SK-N-SH (cell line): Measurements from ENCODE around the gene GGT5. TPM values are rescaled to one million over a fixed set of nuclear protein-coding genes. Genes with fewer than 3 reads are reported as not detected.

Experiments used
- CTCF ChIA-PET: fragments of 300-600, 350-600 bp; formaldehyde crosslinking; extraction: SDS; loops from one replicate; lab custom pipeline; 2021; lab: Yijun Ruan, JAX
- POLR2A ChIA-PET: fragments of 350-600 bp; sonication (Branson Sonifier 250); formaldehyde crosslinking; extraction: SDS; loops from one replicate; lab custom pipeline; 2020; ENCODE audit warnings: antibody characterized with exemption, inconsistent platforms; lab: Yijun Ruan, JAX
- DNase-seq: peaks from one replicate; pipeline ENCODE4 v3.0.0; 2012
- H2AFZ ChIP-seq: fragments of 200-600 bp; sonication (generic); 2 replicates; pipeline ENCODE4 v1.8.1; 2016; ENCODE audit warnings: antibody characterized with exemption, mild to moderate bottlenecking, low read depth
- H3F3A ChIP-seq: fragments of 200-600 bp; sonication (generic); replicated peaks from 2 replicates; pipeline ENCODE3; 2016; ENCODE audit warnings: antibody characterized with exemption, mild to moderate bottlenecking; ENCODE audit not compliant: insufficient read depth
- H3K27ac ChIP-seq, 2 experiments: fragments of 200-500 bp in 1 of 2; fragments of 200-600 bp in 1 of 2; sonication (Bioruptor generic) in 1 of 2; sonication (generic), shearing (Covaris generic) in 1 of 2; 2 replicates each; pipeline versions ENCODE4 v1.5.1 to v1.6.1; 2014 to 2016; ENCODE audit warnings: low read depth in 2 of 2, inconsistent platforms in 1 of 2, low read length in 1 of 2, mild to moderate bottlenecking in 1 of 2, mixed read lengths in 1 of 2
- H3K27me3 ChIP-seq: fragments of 200-600 bp; sonication (generic), shearing (Covaris generic); 2 replicates; pipeline ENCODE4 v1.6.1; 2016; ENCODE audit warnings: mixed run types; ENCODE audit not compliant: insufficient read depth
- H3K36me3 ChIP-seq, 2 experiments: fragments of 200-500 bp in 1 of 2; fragments of 200-600 bp in 1 of 2; sonication (Bioruptor generic) in 1 of 2; sonication (generic) in 1 of 2; replicated peaks in 1 of 2; 2 replicates each; pipeline versions ENCODE3 to v1.5.1; 2014 to 2016; ENCODE audit warnings: low read length in 1 of 2, mild to moderate bottlenecking in 1 of 2; ENCODE audit not compliant: insufficient read depth in 2 of 2, control insufficient read depth in 1 of 2
- H3K4me1 ChIP-seq, 2 experiments: fragments of 200-500 bp in 1 of 2; fragments of 200-600 bp in 1 of 2; sonication (Bioruptor generic) in 1 of 2; sonication (generic), shearing (Covaris generic) in 1 of 2; 2 replicates each; pipeline versions ENCODE4 v1.5.1 to v1.6.1; 2014 to 2016; ENCODE audit warnings: low read depth in 1 of 2, low read length in 1 of 2, mixed run types in 1 of 2; ENCODE audit not compliant: insufficient read depth in 2 of 2, control insufficient read depth in 1 of 2
- H3K4me2 ChIP-seq: fragments of 200-600 bp; sonication (generic), shearing (Covaris generic); 2 replicates; pipeline ENCODE4 v1.6.1; 2017; ENCODE audit warnings: mixed run types
- H3K4me3 ChIP-seq, 2 experiments: fragments of 200-500 bp in 1 of 2; fragments of 200-600 bp in 1 of 2; sonication (Bioruptor generic) in 1 of 2; sonication (generic), shearing (Covaris generic) in 1 of 2; 2 replicates each; pipeline versions ENCODE4 v1.5.1 to v1.8.1; 2014 to 2016; ENCODE audit warnings: low read depth in 2 of 2, inconsistent platforms in 1 of 2, low read length in 1 of 2, mild to moderate bottlenecking in 1 of 2, mixed read lengths in 1 of 2, moderate library complexity in 1 of 2
- H3K79me2 ChIP-seq: fragments of 200-600 bp; sonication (generic); 2 replicates; pipeline ENCODE4 v1.8.1; 2017; ENCODE audit warnings: mild to moderate bottlenecking; ENCODE audit not compliant: insufficient read depth
- H3K9ac ChIP-seq: fragments of 200-600 bp; sonication (generic); 2 replicates; pipeline ENCODE4 v1.6.1; 2017; ENCODE audit warnings: mixed run types
- H3K9me2 ChIP-seq: fragments of 200-600 bp; sonication (generic); 2 replicates; pipeline ENCODE4 v1.6.1; 2017; ENCODE audit warnings: mixed run types
- H3K9me3 ChIP-seq: fragments of 200-600 bp; sonication (generic); 2 replicates; pipeline ENCODE4 v1.6.1; 2017; ENCODE audit warnings: mixed run types, mild to moderate bottlenecking, moderate library complexity
- H4K20me1 ChIP-seq: fragments of 200-600 bp; sonication (generic); 2 replicates; pipeline ENCODE4 v1.6.1; 2017; ENCODE audit warnings: mild to moderate bottlenecking, mixed run types; ENCODE audit not compliant: insufficient read depth
- CTCF ChIP-seq: fragments of 200-600 bp; sonication (generic); IDR thresholded peaks from 2 replicates; pipeline ENCODE4 v1.6.1; 2017; ENCODE audit warnings: antibody characterized with exemption, mild to moderate bottlenecking, moderate library complexity
- EP300 ChIP-seq, 2 experiments: IDR thresholded peaks; 2 replicates each; pipeline versions ENCODE4 v1.4.0 to v1.6.1; 2012; ENCODE audit warnings: borderline replicate concordance in 1 of 2, low read depth in 1 of 2, low read length in 1 of 2
- EZH2phosphoT487 ChIP-seq: fragments of 200-600 bp; sonication (generic); IDR thresholded peaks from 2 replicates; pipeline ENCODE4 v1.6.1; 2017; ENCODE audit warnings: low read depth, mixed run types, mild to moderate bottlenecking, antibody characterized with exemption, moderate library complexity, borderline replicate concordance
- FOXJ3 ChIP-seq: sonication (generic); formaldehyde crosslinking; IDR thresholded peaks from 2 replicates; pipeline ENCODE4 v1.5.1; 2020; ENCODE audit warnings: mild to moderate bottlenecking, missing genetic modification reagents
- GABPA ChIP-seq: IDR thresholded peaks from 2 replicates; pipeline ENCODE4 v1.4.0; 2012; ENCODE audit warnings: low read depth, mild to moderate bottlenecking
- MXI1 ChIP-seq: IDR thresholded peaks from 2 replicates; pipeline ENCODE4 v1.6.1; 2012; ENCODE audit warnings: mild to moderate bottlenecking, low read depth, low read length, improper control_type of control experiment
- RAD21 ChIP-seq: IDR thresholded peaks from 2 replicates; pipeline ENCODE4 v1.6.1; 2012; ENCODE audit warnings: mild to moderate bottlenecking, low read length
- REST ChIP-seq: IDR thresholded peaks from 2 replicates; pipeline ENCODE4 v1.6.1; 2012; ENCODE audit warnings: mild to moderate bottlenecking, low read depth, low read length, moderate library complexity
- RXRA ChIP-seq: IDR thresholded peaks from 2 replicates; pipeline ENCODE4 v1.4.0; 2012; ENCODE audit warnings: low read depth, mild to moderate bottlenecking, borderline replicate concordance
- SIN3A ChIP-seq: IDR thresholded peaks from 2 replicates; pipeline ENCODE4 v1.6.1; 2012; ENCODE audit warnings: low read depth, mild to moderate bottlenecking, low read length, moderate library complexity, borderline replicate concordance
- USF2 ChIP-seq: fragments of 150-350 bp; IDR thresholded peaks from 2 replicates; pipeline ENCODE4 v1.6.1; 2017; ENCODE audit warnings: antibody characterized with exemption, low read length, low read depth, borderline replicate concordance
- YY1 ChIP-seq: IDR thresholded peaks from 2 replicates; pipeline ENCODE4 v1.4.0; 2012; ENCODE audit warnings: low read depth, mild to moderate bottlenecking
- WGBS: methylation state at CpG from one replicate; pipeline ENCODE4 v1.1.6; 2017; ENCODE audit warnings: low lambda C conversion rate; 5-methylcytosine and 5-hydroxymethylcytosine counted together
- polyA plus RNA-seq, 3 experiments: library from polyadenylated mRNA; depleted of rRNA; stranded (reverse); fragments of >200 nt; gene quantifications; 2 replicates each; pipeline ENCODE4 v1.2.3, GENCODE V29; 2012
- TF ChIP-seq, protein P1 (sequence below): IDR thresholded peaks from 2 replicates; pipeline ENCODE4 v1.4.0; 2012; ENCODE audit warnings: low read depth, borderline replicate concordance
- TF ChIP-seq, protein P2 (sequence below): IDR thresholded peaks from 2 replicates; pipeline ENCODE4 v1.4.0; 2012; ENCODE audit warnings: low read depth

GGT5 gene
- polyA plus RNA-seq, 1 of the 3 experiments (the other 2 are of a cell fraction) = 4.6 TPM

- DNase-seq = no peak
- no peak overlapping the region for H3K4me3 ChIP-seq
- peaks cover 0 to 9% of the 10 kb centered on the region in 2 experiments; a peak in 1 of 4 replicates for H3K4me1 ChIP-seq
- WGBS = 95% methylated on average over 6 of the region's 10 CpGs
- no peak overlapping the region for H3K27ac ChIP-seq
- TF ChIP-seq RAD21 = no peak
- no peak for TF ChIP-seq YY1
- TF ChIP-seq, protein P1, sequence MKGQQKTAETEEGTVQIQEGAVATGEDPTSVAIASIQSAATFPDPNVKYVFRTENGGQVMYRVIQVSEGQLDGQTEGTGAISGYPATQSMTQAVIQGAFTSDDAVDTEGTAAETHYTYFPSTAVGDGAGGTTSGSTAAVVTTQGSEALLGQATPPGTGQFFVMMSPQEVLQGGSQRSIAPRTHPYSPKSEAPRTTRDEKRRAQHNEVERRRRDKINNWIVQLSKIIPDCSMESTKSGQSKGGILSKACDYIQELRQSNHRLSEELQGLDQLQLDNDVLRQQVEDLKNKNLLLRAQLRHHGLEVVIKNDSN = no peak
- TF ChIP-seq EP300 (IDR thresholded peaks at IDR 0.05; ENCODE audit: borderline replicate concordance in 1 of 2, low read depth in 1 of 2, low read length in 1 of 2) = no peak
- no peak for TF ChIP-seq SIN3A
- TF ChIP-seq, protein P2, sequence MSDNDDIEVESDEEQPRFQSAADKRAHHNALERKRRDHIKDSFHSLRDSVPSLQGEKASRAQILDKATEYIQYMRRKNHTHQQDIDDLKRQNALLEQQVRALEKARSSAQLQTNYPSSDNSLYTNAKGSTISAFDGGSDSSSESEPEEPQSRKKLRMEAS = no peak
- no peak for TF ChIP-seq EZH2phosphoT487
- TF ChIP-seq FOXJ3 = no peak
- TF ChIP-seq CTCF = no peak
- no peak for TF ChIP-seq REST
- TF ChIP-seq USF2 = no peak
- TF ChIP-seq RXRA = no peak
- TF ChIP-seq MXI1 = no peak
- TF ChIP-seq GABPA = no peak
- H3K79me2 ChIP-seq = no peaks in the 10 kb centered on the region
- CTCF ChIA-PET = interaction anchor here (0.7 to 1.7 kb wide), 4 partner anchors 12 to 26 kb away, joined by 3 to 10 read pairs (median 6); no protein-coding TSS in a partner anchor
- H3K9ac ChIP-seq = no peak overlapping the region
- no peak overlapping the region for H2AFZ ChIP-seq
- H3F3A ChIP-seq = peaks cover 5% of the 10 kb centered on the region
- no peak overlapping the region for H3K4me2 ChIP-seq
- H3K9me3 ChIP-seq = no peaks in the 10 kb centered on the region
- H3K36me3 ChIP-seq = peaks cover 0 to 29% of the 10 kb centered on the region in 2 experiments
- no peaks in the 10 kb centered on the region for H3K27me3 ChIP-seq
- no peaks in the 10 kb centered on the region for H3K9me2 ChIP-seq
- no peaks in the 10 kb centered on the region for H4K20me1 ChIP-seq
- POLR2A ChIA-PET = no interaction called here
These were observed 67.4 kb downstream of the GGT5 start for GRCh38 chr22:24177456-24177855.
